ENCODE measurements around the gene CDKAL1.
"Not testable (repeated sequence)": the region's sequence is repeated elsewhere in the genome, so short reads cannot be mapped to it uniquely, and the experiment has no call there.

Gene CDKAL1

DNA sequence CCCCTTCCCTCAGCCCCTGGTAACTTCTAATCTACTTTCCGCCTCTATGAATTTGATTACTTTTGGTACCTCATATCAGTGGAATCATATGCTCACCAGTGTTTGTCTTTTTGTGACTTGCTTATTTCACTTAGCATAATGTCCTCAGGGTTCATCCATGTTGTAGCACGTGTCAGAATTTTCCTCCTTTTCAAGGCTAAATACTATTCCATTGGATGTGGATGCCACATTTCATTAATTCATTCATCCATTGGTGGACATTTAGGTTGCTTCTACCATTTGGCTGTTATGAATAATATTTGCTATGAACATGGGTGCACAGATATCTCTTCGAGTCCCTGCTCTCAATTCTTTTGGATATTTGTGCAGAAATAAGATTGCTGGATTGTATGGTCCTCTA lies 670.7 kb downstream of the CDKAL1 start:
- DNase-seq (ENCODE audit: low read depth) = no peak

DNA sequence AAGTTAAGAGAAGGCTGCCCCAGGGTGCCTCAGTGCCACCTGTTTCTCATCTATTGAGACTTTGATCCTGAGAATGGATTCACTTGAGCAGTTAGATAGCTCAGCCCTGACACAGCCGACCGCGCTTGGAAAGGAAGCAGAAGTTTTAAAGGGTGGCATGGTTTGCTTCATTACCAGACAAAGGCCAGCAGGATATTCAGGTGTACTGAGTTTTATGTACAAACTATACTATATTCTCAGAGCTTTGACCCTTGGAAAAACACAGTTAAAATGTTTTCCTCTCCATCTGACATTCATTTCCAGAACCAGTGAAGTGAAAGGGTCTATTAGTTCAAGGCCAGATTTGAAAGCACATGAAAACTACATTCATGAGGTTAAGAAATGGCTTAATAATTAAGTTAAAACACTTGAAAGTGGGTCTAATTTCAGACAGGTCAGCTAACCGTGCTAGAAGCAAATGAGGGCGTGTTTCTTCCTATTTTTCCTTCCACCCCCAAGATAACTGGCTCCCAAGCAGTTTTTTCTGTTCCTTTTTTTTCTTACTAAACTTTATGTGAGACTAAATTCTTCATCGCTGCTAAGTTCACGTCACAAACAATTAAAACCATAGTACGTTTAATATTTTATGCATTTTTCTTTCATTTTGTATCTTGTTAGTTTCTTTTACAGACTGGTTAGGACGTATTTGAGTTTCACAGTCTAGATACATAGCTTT lies 674.0 kb downstream of the CDKAL1 start:
- no peak for DNase-seq (ENCODE audit: low read depth)

DNA sequence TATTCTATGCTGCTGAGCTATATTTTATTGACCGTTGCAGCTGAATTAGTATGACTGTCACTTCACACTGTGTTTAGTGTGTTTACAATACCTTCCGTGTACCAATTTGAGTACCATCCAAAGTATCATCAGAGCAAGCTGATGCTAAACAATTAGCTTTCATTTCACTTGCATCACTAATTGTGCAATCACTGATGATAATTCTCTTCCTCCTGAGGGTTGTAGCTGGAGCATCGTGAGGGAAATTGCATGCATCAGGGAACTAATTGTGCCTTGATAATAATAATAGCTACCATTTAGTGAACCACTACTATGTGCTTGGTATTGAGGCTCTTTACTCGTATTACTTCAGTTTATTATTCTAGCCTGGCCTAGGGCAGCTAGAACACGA lies 674.5 kb downstream of the CDKAL1 start:
- no peak for DNase-seq (ENCODE audit: low read depth)

DNA sequence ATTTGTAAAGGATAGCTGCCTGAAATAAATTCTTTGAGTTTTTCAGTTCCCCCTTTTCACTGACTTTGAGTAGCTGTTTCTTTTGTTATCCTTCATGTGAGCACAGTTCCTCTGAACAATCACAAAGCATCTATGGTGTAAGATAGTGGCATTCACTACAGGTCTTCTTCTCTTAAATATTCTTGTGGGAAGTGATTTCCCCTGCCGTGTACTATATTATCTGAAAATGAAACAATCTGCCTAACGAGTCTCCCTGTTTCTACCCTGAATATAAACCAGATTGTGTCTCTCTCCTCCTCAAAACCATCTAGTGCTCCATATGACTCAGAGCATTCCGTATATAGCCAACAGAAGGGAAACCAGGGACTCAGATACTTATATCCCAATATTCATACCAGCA lies 679.2 kb downstream of the CDKAL1 start:
- no peak for DNase-seq (ENCODE audit: low read depth)

DNA sequence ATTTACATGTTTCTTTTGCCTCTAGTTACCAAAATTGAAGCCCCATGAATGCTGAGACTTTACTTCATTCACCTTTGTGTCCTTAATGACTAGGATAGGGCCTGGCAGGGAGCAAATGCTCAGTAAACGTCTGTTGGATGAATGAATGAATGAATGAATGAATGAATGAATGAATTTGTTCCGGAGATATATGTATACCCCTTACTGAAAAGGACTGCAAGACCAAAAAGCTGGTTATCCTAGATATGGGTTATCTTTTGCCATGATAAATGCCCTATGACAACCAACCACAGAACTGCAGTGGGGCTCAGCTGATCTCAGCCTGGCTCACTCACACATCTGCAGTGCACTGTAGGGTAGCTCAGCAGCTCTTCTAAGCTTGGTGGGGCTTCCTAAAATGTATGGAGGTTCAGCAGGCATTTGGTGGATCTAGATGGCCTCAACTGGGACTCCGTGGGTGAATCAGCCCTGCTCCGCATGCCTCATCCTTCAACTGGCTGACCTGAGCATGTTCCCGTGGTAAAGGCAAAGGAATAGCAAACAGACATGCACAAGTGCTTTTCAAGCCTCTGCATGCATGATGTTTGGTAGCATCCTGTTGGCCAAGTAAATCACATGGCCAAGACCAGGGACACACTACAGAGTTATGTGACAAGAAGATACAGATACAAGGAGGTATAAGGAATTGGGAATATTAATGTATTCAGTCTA lies 680.6 kb downstream of the CDKAL1 start:
- no peak for DNase-seq (ENCODE audit: low read depth)

DNA sequence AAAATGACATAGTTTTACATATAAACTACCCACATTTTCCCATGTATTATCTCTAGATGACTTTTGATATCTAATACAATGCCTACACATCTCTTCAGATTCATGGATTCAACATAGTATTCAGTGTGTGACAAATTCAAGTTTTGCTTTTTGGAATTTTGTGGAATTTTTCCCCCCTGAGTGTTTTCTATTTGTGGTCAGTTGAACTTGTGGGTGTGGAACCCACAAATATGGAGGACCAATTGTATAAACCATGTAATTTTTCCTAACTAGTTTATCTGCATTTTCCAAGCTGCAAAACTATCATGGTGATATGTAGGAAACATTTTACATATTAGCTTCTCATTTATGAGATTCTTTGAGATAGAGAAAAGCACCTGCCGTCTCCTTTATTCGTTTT lies 685.0 kb downstream of the CDKAL1 start:
- DNase-seq (ENCODE audit: low read depth) = no peak

DNA sequence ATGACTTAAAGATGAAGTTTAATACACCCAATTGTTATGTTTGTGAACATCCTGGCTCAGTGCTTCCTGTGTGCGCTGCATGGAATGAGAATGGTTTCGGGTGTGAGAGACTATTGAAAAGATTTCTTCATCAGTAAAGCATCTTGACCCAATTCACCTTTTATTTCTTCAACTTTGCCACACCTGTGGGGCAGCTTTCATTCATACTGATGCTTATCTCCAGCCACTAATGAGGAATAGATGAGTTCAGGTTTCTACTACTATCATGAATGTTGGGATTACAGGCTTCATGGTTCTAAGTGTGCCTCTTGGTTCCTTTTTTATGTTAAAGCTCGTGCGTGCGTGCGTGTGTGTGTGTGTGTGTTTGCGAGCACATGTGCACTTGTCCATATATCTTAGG lies 685.6 kb downstream of the CDKAL1 start:
- DNase-seq (ENCODE audit: low read depth) = no peak

DNA sequence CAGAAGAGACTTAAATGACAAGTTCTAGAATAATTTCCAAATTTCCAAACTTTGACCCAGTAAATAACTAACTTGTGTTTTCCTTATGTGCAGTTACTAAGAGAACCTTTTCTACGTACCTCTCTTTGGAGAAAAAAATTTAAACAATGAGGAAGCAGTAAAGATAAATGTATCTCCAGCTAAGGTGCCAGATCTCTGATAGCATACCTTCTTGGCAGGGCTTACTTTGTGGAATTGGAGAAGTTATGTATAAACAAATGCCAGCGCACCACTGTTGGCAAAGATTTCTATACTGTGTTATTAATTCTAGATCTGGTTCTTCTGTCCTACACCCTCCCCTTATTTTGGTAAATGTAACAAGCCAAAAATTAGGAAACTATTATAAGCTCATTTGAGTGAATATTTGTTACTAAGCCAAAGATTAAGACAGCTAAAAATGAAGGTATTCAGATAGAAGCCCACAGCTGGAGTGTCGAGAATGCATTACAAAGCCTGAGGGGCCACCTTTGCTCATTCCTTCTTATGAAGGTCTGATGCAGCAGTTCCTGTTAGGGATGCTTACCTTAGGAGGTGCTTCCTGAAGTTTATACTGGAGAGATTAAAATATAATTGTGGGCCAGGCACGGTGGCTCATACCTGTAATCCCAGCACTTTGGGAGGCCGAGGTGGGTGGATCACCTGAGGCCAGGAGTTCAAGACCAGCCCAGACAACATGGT lies 686.2 kb downstream of the CDKAL1 start:
- no peak for DNase-seq (ENCODE audit: low read depth)

DNA sequence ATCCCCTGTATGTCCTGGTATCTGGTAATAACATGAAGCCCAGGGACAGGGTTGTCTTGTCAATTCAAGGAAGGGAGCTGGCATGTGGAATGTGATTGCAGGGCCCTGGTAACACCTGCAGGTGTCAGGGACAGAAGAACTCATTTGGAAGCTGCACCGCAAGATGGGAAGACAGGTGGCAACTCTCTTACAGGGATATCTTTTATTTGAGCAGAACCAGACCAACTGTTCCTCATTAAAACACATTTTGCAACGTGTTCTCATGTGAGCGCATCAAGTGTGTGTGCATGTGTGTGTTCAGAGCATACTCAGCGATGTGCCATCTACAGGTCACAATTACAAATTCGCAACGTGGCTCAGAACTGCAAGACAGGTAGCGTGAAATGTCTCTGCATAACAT lies 688.4 kb downstream of the CDKAL1 start:
- DNase-seq (ENCODE audit: low read depth) = no peak

DNA sequence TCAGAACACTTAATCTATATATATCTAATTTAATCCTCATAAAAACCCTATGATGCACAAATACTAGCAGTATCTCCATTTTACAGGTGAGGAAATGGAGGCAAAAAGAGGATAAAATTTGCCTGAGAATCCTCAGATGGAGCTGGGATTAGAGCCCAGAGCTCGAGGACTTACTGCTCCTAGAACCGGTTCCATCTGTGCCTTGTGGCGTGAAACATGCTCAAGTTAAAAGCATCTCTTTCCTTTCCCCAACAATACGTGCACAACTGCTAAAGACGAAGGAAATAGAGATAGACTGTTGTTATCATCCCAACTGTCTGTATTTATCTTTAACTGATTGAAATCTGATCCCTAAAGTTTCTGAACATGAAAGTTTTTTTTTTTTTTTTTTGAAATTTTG lies 691.7 kb downstream of the CDKAL1 start:
- DNase-seq (ENCODE audit: low read depth) = no peak

DNA sequence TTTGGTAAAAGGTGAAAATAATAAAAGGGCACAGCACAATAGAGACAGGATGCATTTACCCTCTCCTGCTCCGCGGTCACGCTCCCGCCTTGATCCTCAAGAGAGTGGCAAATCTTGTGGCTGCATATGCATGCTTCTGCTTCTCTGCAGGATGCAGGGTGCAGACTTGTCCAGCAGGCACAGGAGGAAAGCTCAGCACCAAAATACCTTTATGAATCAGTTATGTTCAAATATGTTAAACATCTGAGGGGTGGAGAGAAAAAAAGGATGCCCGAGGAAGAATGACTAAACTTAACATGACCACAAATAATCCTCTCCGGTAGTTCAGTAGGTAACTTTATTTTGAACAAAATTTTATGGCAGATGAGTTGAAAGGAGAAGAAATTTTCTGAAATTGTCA lies 693.2 kb downstream of the CDKAL1 start:
- DNase-seq (ENCODE audit: low read depth) = no peak

DNA sequence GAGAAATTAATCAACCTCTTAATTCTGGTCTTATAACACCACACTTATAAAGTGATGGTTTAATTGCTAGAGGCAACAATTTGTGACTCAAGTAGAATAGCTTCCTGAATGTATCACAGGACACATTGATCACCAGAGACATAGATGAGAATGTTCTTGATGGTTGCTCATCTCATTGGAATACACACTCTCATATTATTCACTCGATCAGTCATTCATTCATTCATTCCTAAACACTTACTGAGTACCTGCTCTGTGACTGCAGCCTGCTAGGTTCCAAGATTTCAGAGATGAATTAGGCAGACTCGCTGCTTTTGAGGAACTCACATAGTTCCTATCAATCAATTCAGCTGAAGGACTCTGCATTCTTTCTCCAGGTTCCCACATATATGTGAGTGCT lies 694.2 kb downstream of the CDKAL1 start:
- no peak for DNase-seq (ENCODE audit: low read depth)

DNA sequence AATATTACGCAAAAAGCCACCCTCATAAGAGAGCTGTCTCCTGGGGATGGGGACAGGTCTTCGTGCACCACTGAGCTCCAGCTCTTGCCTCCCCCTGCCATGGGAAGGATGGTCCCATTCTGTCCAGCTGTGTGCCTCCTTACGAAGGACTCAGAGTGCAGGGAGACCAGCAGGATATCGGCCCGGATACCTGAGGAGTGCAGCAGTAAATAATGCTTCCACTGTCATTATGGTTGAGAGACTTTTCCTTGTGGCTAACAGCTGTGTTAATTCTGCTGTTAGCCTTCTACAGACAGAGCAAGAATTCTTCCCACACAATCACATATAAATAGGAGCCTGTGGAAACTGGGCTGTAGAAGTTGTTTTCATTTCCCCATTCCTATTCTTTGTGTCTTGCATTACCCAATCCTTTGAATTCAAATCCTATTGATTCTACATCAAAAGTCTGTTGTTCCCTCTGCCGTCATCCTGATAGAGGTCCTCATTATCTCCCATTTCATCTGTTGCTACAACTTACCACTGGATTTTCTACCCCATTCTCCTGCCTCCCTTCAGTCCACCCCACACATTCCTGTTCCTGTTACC lies 694.7 kb downstream of the CDKAL1 start:
- DNase-seq (ENCODE audit: low read depth) = no peak

DNA sequence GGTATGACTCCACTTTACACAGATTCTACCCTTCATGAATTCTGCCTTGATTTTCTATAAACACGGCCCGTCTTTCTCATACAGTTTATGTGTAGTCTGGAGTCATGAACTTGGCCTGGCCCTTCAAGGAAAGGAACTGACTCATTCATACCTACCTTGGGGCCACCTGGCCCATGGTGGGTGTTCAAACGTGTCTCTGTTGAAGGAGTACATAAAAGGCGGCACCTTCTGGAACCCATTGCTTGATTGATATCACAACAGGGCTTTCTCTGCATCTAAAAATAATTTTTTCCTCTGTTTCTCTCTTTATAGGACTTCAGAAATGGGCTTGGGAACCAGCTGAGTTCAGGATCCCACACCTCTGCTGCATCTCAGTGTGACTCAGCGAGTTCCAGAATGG lies 696.3 kb downstream of the CDKAL1 start:
- DNase-seq (ENCODE audit: low read depth) = no peak

DNA sequence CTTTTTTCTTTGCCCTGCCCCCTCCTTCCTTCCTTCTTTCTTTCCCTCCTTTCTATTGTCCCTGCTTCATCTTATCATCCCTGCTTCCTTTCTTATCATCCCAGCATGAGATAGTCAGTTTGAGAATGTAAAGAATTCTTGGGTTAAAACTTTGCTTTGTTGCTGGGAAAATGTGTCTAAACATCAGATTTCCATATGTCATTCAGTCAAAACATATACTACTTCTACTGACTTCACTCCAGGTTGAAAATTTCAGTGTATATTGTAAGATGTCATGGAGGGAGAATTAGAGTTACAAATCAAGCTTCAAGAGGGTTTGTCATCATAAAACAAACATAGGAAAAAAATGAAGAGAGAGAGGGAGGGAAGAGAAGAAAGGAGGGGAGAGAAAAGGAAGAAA lies 700.9 kb downstream of the CDKAL1 start:
- no peak for DNase-seq (ENCODE audit: low read depth)

DNA sequence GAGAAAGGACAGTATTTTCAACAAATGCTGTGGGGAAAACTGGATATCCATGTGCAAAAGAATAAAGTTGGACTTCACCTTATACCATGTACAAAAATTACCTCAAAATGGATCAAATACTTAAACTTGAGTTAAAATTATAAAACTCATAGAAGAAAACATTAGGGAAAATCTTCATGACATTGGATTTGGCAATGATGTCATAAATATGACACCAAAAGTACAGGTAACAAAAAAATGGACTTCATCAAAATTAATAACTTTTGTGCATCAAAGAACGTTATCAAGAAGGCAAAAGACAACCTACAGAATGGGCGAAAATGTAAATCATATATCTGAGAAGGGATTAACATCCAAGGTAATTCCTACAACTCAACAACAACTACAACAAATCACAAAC lies 704.0 kb downstream of the CDKAL1 start:
- no peak for DNase-seq (ENCODE audit: low read depth)

DNA sequence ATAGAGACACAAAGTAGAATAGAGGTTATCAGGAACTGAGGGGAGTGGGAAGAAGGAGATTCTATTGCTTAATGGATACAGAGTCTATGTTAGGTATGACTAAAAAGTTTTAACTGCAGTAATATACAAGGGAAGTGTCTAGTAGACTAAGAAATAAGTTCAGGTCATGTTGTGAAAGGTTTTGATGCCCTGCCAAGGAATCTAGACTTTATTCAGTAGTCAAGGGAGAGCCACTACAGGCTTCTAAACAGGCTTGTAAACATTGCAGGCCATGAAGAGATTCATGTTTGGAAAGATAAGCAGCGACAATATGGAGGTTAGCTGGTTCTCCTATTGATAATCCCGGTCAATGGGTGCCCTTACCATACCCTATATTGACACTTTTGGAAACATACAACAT lies 706.5 kb downstream of the CDKAL1 start:
- DNase-seq (ENCODE audit: low read depth) = no peak

DNA sequence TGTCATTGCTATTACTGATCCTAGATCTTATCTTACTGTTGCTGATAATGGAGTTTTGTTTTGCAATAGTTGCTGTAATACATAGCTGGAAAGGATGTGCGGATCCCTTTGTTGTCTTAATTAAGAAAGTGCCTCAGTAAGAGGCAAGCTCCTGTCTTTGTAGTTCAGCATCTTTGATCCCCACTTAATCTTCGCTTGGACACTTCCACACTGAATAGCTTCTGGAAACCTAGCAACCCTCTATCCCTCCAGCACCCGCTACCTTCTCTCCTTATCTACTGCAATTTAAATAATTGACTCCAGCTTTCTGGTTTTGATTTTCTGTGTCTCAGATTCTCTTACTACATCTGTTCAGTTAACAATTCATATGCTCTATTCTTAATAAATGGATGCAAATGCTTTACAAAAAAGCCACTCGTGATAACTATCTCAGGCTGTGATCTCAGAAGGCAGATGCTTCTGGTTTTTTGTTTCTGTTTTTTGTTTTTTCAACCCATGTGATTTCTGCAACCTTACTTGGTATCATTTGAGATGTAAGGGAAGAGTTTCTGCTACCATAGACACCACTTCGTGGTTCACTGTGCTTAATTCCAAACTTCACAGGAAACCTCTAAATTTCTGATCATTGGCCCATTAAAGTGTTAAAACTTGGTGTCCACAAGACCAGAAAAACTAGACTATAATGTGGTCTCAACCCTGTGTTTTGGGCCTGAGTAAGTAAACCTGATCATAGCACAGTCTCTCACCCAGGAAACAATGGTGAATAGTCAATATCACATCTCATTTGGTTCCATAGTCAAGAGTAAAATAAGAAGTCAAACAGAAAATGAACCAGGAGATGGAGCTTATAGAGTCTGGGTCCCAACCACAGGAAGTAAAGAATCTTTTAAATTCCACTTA lies 707.2 kb downstream of the CDKAL1 start:
- DNase-seq (ENCODE audit: low read depth) = no peak

DNA sequence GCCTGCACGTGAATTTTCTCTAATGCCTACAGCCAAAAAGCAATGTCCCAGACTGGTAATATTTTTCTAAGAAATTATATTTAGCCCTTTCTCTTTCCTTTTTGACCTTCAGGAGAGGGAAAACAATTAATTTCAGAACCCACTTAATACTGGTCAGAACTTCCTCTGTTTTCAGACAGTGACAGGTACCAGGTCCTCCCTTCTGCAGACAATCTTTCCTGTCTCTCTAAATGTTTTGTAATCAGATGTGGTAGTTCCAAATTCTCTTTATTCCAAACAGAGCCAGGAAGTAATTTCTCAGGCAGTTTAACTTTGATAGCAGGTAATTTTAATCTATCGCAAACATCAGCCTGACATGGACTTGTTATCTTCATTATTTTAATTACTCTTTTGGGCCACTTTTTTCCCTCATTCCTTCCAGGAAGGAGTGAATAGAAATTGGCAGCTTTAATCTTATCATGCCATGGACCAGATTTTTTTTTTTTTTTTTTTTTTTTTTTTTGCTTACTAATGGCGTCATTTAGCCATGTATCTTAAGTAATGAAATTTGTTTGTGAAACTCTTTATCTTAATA lies 710.7 kb downstream of the CDKAL1 start:
- no peak for DNase-seq (ENCODE audit: low read depth)

DNA sequence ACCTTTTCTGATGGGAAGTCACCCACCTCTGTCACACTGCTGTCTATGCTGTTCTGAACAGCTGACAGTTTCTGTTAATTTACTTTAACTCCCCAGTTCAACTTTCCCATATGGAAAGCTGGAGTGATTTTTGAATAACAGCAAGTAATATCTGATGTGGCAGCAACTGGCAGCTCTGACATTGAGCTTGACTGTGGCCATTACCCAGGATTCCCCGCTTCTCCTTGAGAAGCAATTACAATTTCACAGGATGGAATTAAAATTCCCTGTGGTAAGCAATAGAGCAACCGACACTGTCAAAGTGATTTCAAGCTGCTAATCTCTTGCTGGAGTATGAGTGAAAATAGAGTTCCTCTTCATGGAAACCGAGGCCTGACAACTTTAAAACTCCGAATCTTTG lies 711.2 kb downstream of the CDKAL1 start:
- no peak for DNase-seq (ENCODE audit: low read depth)

DNA sequence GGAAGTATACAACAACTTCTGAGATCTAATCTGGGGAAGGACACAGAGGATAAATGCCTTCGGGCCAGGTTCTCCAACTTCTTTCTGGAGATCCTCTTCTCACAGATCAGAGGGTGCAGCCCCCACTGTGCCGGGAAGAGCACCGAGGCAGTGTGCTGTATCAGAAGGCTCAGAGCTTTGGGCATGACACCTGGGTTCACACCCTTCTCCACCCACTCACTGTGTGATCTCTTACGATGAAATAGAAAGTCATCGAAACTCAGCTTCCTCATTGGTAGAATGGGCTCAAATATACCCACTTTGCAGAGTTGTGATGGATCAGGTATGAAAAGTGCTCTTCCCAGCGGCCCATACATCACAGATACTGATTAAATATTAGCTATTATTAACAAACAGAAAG lies 711.8 kb downstream of the CDKAL1 start:
- no peak for DNase-seq (ENCODE audit: low read depth)

DNA sequence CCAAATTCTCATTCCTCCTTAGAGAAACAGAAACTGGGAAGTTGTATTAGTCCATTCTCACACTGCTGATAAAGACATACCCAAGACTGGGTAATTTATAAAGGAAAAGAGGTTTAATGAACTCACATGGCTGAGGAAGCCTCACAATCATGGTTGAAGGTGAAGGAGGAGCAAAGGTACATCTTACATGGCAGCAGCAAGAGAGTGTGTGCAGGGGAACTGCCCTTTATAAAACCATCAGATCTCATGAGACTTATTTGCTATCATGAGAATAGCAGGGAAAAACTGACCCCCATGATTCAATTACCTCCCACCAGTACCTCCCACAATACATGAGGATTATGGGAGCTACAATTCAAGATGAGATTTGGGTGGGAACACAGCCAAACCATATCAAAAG lies 720.2 kb downstream of the CDKAL1 start:
- not testable (repeated sequence) for DNase-seq (ENCODE audit: low read depth)
